ENCODE data around the gene SFTPA2.
"Not testable (repeated sequence)": the region's sequence is repeated elsewhere in the genome, so short reads cannot be mapped to it uniquely, and the experiment has no call there.

The SFTPA2 gene

DNA sequence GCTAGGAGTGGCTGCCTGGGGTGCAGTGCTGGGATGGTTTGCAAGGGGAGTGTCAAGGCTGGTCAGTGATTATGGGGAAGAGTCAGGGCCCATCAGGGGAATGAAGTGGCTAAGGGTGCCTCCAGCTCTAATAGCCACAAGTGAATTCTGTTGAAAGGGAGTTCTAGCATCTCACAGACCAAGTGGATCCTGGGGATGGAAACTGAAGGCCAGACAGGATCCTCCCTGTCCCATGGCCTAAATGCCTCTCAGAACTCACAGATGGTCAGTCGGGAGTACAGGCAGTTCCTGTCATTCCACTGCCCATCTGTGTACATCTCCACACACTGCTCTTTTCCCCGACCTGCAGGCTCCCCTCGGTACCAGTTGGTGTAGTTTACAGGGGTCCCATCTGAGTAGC is 3.2 kb downstream of the SFTPA2 start:
- DNase-seq: not testable (repeated sequence)

DNA sequence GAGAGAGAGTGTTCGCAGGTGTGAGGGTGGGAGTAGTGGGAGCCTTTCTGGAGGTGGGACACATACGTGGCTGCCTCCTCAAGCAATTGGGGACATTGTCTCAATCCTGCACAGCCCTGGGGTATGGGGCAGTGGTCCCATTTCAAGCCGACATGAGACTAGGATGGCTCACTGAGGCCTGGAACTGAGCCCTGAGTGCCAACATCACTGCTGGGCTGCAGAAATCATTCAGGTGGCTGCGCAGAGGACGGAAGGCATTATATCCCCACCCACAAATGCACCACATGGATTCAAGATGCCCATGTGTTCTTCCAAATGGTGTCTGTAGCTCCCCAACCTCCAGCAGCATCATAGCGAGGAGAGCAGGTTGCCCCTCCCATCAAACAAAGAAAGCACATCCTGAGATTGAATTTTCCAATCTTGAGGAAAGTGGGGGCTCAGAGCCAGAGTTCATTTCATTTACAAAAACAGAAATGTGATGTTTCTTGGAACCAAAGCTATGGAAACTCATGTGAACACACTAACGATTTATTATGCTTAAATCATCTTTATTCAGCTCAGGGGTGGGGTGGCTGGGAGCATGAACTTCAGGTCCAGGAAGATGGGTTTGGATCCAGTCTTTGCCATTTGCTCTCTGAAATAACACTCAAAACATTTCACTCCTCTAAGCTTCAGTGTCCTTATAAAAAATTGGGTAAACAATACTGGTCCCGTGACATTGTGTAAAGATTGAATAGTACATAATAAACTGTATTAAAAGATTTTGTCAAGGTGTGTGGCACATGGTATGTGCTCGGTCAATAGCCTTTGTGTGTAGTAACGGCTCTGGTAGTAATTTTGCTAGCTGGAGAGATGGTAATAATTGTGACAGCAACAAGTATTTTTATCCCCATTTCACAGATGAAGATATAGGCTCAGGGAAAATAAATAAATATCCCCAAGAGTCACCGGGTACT is 4.6 kb downstream of the SFTPA2 start:
- no peak for DNase-seq

DNA sequence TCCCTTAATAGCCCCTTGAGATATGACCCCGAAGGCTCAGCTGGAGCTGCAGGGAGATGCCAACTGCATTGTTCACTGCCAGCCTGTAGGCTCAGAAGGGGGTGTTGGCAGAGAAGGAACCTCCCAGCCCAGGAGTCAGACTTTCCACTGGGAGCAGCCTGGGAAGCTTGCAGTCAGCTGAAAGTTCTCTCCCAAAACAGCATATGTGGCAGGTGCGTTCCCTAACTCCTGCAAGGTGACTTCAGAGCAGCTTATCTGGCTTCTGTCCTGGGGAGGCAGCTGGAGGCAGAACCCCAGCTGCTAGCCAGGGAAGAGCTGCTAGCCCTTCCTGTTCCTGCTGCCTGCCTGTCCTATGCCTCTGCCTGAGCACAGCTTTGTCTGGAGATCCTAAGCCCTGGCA is 8.1 kb downstream of the SFTPA2 start:
- no peak for DNase-seq

DNA sequence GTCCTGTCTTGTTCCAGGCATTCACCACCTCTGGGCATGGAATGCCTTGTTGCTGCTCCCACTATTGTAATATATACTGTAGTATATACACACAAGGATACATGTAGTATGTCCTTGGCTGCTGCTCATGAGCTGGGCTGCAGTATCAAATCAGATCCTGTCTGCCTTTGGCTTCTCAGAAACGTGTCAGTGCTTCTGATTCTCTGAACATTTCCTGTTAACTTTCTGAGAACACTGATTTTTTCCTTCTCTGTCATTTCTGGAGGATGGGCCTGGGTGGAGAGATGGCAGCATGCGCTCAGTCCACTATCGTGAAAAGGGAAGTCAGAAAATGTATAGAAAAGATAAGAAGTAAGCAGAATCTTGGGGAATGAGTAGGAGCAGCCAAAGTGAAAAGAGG is 12.2 kb downstream of the SFTPA2 start:
- DNase-seq: no peak

DNA sequence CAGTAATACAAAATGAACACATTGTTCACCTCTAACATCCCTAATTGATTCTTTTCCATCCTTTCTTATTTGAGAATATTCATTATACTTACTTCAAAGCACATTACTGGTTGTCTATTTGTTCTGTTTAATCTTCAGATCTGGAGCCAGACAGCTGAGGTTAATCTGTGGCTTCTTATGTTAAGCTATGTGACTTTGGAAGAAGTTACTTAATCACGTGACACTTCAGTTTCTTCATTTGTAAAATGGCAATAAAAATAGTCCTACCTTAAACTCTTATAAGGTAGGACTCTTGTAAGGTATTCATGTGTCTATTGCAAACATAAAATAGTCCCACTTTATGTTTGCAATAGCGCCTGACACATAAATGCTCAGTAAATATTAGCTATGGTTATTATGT is 13.1 kb downstream of the SFTPA2 start:
- not testable (repeated sequence) for DNase-seq

DNA sequence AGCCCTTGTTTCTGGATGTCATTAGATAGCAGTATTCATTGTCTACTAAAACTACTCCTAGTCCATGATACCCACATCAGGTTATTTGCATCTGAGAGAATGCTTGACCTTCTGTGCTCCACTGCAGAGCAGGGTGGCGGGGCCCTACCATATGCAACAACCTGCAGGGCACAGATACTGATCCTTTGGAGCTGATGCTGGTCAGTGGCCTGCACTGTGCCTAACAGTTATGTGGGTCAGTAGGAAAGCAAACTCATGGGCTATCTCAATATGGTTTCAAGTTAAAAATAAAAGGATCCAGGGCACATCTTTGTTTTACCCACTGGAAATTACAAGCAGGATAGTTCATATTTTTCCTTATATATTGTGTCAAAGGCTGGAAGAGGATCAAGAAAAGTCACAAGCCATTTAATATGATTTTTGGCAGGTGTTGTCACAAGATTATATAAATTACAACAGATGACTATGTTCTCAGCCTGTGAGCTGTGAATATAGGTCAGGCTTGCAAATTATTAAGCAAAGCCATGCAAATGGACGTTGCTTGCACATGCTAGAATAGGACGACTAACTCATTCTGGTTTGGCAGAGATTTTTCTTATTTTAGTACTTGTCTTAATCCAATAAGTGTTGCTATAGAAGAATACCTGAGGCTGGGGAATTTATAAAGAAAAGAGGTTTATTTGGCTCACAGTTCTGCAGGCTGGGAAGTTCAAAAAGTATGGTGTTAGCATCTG is 15.1 kb downstream of the SFTPA2 start:
- DNase-seq: not testable (repeated sequence)

DNA sequence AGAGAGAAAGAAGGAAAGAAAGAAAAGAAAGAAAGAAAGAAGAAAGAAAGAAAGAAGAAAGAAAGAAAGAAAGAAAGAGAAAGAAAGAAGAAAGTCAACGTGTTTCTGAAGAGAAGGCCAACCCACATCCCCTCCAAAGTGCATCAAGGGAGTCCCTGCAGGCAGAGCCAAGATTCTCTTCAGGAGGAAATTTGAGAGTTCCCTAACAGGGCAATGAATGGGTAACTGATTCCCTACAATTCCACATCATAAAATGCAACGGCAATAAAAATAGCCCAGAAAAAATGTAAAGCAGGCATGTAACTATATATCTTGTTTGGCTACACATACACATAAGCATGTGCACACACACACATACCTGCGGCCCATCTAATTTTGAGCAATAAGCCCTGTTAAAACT is 15.8 kb downstream of the SFTPA2 start:
- DNase-seq: not testable (repeated sequence)

DNA sequence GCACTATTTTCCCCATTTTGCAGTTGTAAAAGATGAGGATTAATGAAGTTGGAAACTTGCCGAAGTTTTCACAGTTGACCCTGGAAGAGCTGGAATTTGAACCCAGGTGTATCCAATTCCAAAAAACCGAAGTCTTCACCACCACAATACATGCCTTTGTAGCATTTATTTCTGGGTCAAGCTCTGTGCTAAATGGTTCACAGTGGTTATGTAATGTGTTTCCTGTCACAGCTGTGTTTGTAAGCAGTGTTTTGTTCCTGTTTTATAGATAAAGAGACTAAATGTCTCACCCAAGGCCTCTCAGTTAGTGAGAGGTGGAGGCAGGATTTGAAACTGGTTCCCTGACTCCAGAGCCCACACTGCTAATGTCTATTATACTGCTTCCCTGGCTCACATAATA is 17.6 kb downstream of the SFTPA2 start:
- no peak for DNase-seq

DNA sequence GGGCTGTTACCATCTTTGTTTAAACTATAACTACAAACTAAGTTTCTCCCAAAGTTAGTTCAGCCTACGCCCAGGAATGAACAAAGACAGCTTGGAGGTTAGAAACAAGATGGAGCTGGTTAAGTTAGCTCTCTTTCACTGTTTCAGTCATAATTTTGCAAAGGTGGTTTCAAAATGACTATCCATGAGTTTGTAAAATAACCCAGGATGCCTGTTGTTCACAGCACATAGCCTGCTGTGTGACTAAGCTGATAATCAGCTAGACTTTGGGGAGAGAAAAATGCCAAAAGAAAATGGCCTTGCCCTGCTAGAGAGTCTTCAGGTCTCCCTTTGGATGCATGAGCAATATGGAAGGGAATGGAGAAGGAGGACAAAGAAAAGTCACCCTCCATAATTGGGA is 19.3 kb downstream of the SFTPA2 start:
- DNase-seq: not testable (repeated sequence)

DNA sequence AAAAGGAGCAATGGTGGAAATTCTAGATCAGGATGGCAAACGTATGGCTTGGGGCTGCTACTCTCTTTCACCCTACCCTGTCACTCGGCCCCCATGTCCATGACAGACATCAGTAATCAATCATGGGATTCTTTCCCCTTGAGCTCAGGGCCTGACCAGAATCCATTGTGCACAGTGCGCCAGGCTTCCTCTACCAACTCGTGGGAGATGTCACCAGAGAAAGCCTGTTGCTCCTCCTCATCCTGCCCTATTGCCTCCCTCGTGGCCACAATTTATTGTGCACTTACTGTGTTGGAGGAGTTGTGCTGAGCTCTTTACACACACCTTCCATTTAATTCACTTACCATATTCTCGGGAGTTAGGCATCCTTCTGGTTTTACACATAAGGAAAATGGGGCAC is 21.9 kb downstream of the SFTPA2 start:
- DNase-seq: not testable (repeated sequence)

DNA sequence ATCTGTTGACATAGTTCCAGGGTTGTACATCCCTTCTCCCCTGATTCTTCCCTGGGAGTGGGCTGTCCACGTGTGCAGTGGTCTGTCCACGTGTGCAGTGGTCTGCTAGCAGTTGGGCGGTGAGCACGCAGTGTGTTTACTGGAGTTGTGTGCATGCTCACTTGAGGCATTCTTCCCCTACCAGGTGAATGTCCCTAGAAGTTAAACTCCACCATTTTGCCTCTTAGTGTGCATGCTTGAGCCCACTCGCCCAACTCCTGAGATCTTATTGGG is 26.4 kb downstream of the SFTPA2 start:
- not testable (repeated sequence) for DNase-seq

DNA sequence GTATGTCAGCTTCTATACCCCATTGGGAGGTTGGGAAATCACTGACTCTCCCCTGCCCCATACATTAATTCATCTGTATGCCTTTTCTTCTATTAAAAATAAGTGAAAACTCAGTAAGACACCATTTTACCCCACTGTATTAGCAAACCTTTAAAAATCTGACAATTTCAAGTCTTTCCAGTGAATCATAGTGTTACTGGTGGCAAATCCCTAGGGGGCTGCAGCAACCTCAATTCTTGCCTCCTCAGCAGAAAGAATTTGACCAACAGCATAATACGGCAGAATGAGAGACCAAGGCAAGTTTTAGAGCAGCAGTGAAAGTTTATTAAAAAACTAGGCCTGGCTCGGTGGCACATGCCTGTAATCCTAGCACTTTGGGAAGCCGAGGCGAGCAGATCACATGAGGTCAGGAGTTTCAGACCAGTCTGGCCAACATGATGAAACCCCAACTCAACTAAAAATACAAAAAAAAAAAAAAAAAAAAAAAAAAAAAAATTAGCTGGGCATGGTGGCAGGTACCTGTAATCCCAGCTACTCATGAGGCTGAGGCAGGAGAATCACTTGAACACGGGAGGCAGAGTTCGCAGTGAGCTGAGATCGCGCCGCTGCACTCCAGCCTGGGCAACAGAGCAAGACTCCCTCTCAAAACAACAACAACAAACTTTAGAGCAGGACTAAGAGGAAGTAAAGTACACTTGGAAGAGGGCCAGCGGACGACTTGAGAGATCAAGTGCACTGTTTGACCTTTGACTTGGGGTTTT is 26.9 kb downstream of the SFTPA2 start:
- not testable (repeated sequence) for DNase-seq

DNA sequence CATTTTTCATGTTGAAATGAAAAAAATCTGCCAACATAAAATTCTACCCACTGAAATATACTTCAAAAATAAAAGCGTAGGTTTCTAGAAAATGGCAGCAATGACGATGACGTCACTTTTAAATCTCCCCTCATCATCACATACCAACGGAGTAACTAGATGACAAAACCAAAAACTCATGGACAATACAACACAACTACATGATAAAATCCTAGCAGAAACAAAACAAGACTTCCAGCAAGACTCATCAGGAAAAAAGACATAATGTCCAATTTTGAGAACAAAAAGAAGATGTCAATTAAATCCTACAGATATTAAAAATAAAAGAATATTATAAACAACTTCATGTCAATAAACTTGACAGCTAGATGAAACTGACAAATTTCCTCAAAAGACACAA is 31.9 kb downstream of the SFTPA2 start:
- not testable (repeated sequence) for DNase-seq

DNA sequence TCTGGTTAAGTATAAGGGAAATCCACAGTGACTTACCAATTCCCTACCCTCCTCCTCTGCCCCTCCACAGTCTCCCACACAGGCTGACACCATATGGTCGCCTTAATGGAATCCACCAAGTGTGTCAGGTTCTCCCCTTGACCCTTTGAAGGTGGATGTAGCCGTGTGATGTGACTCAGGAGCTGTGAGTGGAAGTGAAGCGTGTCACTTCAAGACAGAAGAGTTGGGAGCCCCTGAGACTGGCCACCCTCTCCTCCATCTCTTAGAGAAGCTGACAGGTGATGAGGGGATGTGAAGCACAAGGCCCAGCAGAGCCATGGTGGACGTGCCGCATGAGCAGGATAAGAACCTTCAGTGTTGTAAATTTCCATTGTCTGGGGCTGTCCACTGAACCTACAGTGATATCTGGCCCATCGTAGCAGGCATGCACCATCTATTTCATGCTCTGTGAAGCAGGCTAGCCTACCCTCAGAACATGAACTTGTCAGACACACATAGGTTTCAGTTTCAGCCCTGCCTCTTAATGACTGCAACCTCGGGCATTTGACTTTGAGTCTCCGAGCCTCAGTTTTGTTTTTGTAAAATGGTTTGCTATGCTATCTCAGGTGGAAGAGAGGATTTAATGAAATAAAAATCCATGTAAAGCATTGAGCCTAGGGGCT is 35.0 kb downstream of the SFTPA2 start:
- DNase-seq: not testable (repeated sequence)

DNA sequence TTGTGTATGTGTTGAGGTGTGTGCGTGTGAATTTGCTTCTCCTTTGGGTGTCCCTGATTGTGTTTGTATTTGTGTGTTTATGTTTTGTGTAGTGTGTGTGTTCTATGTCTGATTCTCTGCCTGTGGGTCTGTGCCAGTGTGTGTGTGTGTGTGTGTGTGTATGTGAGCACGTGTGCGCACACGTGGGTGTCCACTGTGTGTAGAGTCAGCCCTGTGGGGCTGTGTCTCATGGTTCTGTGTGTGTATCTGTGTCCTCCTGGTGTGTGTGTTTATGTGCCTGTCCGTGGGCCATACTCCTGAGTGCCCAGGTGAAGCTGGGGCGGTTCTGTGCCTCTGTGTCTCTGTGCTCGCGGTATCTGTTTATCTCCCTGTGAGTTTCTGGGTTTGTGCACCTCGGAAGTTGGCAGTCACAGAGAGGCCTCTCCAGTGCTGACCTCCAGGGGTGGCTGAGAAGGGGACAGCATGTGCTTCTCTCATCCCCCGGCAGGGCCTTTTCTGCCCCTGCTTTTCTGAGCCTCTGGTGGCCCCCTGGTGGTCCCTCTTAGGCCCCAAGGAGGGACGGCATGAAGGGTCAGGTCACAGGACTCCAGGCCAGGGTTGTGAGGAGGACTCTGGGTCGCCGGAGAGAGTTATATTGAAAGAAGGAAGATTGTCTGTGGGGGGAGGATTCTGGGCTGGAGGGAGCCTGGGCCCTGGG is 36.9 kb downstream of the SFTPA2 start:
- not testable (repeated sequence) for DNase-seq

DNA sequence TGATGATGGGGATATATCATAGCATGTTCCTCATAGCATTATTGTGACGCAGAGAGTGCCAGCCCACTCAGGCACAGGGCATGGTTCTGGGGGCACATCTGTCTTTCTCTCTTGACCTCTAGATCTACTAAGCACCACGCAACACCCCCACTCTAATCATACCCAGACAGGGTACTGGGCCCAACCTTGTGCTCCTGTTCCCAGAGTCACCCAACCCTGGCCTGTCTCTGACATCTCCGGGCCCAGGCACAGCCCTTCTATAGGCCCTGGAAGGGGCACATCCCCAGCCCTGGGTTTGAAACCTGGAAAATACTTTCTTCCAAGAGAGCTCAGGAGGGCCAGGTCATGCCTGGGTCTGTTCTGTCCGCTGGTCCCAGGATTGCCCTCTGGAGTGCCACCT is 37.7 kb downstream of the SFTPA2 start:
- DNase-seq: not testable (repeated sequence)

DNA sequence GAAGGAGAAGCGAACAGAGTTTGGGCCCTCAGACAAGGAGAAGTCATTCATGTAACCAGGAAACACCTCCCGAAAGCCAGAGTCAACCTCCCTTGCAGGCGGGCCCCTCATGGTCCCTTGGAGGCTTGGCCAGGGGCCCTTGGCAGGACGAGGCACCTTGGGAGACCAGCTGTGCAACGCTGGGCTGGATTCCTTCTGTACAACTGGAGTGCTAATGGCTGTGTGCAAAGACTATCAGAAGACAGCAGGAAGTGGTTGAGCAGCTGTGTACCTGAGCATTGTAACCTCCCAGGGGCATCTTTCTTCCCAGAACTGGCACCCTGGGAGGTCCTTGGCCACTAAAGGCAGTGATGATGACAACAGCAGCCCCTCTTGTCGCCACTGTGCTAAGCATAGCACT is 38.5 kb downstream of the SFTPA2 start:
- not testable (repeated sequence) for DNase-seq

DNA sequence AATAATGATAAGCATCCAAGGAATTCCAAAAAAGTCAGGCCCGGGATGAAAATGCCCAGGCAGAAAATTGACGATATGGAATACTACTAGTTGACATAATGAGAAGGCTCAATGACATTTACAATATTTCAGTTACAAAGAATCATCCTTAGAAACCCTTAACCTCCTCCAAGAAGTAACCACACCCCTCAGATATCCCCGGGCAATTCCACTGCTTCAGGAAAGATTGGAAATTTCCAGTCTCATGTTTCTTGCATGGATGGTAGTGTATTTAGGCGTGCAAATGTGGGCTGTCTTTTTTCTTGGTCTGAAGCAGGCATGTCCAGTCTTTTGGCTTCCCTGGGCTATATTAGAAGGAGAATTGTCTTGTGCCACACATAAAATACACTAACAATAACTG is 42.6 kb downstream of the SFTPA2 start:
- not testable (repeated sequence) for DNase-seq

DNA sequence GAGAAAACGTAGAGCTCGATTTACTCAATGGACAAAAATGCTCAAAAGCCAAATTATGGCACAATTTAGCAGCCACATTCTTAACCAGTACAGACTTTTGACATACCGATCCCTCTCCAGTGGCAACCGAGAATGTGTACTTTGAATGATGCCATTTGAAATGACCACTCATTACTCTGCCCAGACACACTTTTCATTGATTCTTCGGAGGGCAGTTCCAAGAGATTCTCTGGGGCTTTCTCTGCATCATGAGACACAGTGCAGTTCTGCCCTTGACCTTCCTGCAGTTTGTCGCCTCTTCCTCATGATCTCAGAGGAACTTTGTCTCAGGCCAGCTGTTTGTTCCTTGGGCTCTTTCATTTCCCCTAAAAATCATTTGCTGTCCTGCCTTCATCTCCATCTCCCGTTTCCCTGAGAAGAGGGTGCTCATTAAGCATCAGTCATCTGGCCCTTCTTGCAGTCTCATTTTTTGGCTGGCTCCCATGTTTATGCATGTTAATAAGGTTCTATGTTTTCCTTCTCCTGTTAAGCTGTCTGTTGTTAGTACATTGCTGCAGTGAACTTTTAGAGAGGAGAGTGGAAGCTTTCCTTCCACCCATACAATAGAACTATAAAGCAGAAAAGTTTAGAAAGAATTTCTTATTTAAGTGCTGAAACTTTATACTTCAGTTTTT is 43.5 kb downstream of the SFTPA2 start:
- not testable (repeated sequence) for DNase-seq

DNA sequence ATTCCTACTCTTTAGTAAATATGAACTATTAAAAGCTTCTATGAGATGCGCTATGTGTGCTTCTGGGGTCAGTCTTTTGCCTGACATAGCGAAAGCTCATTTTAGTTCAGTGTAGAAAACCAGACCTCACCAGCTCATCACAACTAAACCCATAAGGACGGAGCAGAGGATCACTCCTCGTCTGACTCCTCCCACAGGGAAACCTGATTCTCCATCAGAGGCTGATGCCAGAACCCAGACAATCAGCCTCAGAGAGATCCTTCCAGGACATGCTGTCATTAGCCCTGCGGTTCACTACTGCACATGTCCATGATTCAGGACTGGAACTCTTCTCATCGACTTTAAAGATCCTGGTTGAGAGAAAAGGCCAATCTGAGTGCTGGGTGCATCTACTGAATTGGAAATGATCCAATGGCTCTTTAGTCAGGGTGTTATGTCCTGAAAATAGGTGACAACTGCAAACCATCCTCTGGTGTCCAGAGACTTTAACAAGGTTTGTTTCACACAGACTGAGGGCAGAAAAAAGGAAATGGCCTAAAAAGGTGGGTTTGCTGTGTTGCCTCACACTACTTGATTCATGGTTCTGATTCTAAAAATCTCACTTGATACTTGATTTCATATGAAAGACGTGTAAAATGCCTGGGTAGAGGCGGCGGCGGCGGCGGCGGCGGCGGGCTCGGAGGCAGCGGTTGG is 48.2 kb downstream of the SFTPA2 start, which contains the start of gene EIF5AL1:
Gene EIF5AL1 (plus strand): TSS at position 643 of the 693 bp plus-strand sequence. CDS start 117 bp downstream, outside the sequence.
- not testable (repeated sequence) for DNase-seq
